HepG2 (cell line): ENCODE measurements around the gene METTL22. TPM values are rescaled to one million over a fixed set of nuclear protein-coding genes. Genes with fewer than 3 reads are reported as not detected.

ENCODE experiments used
- CCAR2 ChIP-seq: fragments of 200-400 bp; formaldehyde crosslinking; optimal IDR thresholded peaks from 2 replicates; pipeline ENCODE3; 2018; ENCODE audit warnings: low read depth, mild to moderate bottlenecking, low read length, moderate library complexity
- GABPB1 ChIP-seq: IDR thresholded peaks from 2 replicates; pipeline ENCODE4 v1.6.1; 2016; ENCODE audit warnings: mild to moderate bottlenecking, missing genetic modification reagents, moderate library complexity, missing compliant biosample characterization
- MEIS1 ChIP-seq: sonication (generic); formaldehyde crosslinking; IDR thresholded peaks from 2 replicates; pipeline ENCODE4 v1.9.0; 2021; ENCODE audit warnings: mild to moderate bottlenecking, missing genetic modification reagents, moderate library complexity, borderline replicate concordance
- PHF5A ChIP-seq: IDR thresholded peaks from one replicate; pipeline ENCODE4 v1.6.1; 2018; ENCODE audit warnings: low read depth, missing genetic modification reagents; ENCODE audit not compliant: unreplicated experiment
- ZFX ChIP-seq: sonication (generic); formaldehyde crosslinking; IDR thresholded peaks from 2 replicates; pipeline ENCODE4 v1.4.0; 2020; ENCODE audit warnings: mild to moderate bottlenecking, low read depth, missing genetic modification reagents, moderate library complexity
- ZKSCAN5 ChIP-seq: sonication (generic); formaldehyde crosslinking; IDR thresholded peaks from 2 replicates; pipeline ENCODE4 v1.5.1; 2020; ENCODE audit warnings: mild to moderate bottlenecking, missing genetic modification reagents
- ZKSCAN8 ChIP-seq: IDR thresholded peaks from 2 replicates; pipeline ENCODE4 v1.6.1; 2016; ENCODE audit warnings: borderline replicate concordance, missing genetic modification reagents, missing compliant biosample characterization
- ZNF274 ChIP-seq: sonication (generic); formaldehyde crosslinking; IDR thresholded peaks from 2 replicates; pipeline ENCODE4 v1.5.1; 2020; ENCODE audit warnings: mild to moderate bottlenecking, missing genetic modification reagents
- ZNF550 ChIP-seq: sonication (generic); formaldehyde crosslinking; IDR thresholded peaks from 2 replicates; pipeline ENCODE4 v1.4.0; 2020; ENCODE audit warnings: mild to moderate bottlenecking, missing genetic modification reagents, borderline replicate concordance
- ZSCAN9 ChIP-seq: IDR thresholded peaks from 2 replicates; pipeline ENCODE4 v1.6.1; 2016; ENCODE audit warnings: borderline replicate concordance
- polyA plus RNA-seq, 8 experiments: library from polyadenylated mRNA; depleted of rRNA in 3 of 8; stranded (reverse) in 7 of 8; unstranded in 1 of 8; fragments of >200 nt; fragmentation: Illumina TruSeq in 4 of 8; extraction: Trizol in 4 of 8; gene quantifications; 2 replicates each; pipeline versions ENCODE4 v1.2.1 to v1.2.3, GENCODE V29; 2011 to 2016; ENCODE audit warnings: low read depth in 4 of 8, missing spikeins in 1 of 8, mixed read lengths in 1 of 8; ENCODE audit not compliant: insufficient read depth in 1 of 8
- total RNA-seq, 5 experiments: library from RNA; depleted of rRNA; stranded (reverse); fragments of >200 nt; fragmentation: Illumina TruSeq; extraction: Trizol; gene quantifications; 2 replicates each; pipeline ENCODE4 v1.2.3, GENCODE V29; 2016; ENCODE audit warnings: low read depth in 1 of 5
- TF ChIP-seq, protein P1 (sequence below): sonication (generic); formaldehyde crosslinking; IDR thresholded peaks from 2 replicates; pipeline ENCODE4 v1.5.0; 2020; ENCODE audit warnings: missing genetic modification reagents
- TF ChIP-seq, protein P2 (sequence below): sonication (generic); formaldehyde crosslinking; IDR thresholded peaks from 2 replicates; pipeline ENCODE4 v1.4.0; 2020; ENCODE audit warnings: missing genetic modification reagents, low read depth, mild to moderate bottlenecking, borderline replicate concordance
- TF ChIP-seq, protein P3 (sequence below): conservative IDR thresholded peaks from 2 replicates; pipeline ENCODE4 v1.6.1; 2018; ENCODE audit warnings: missing genetic modification reagents
- TF ChIP-seq, protein P4 (sequence below): sonication (generic); formaldehyde crosslinking; IDR thresholded peaks from 2 replicates; pipeline ENCODE4 v1.4.0; 2020; ENCODE audit warnings: mild to moderate bottlenecking, missing genetic modification reagents
- TF ChIP-seq, protein P5 (sequence below): sonication (generic); IDR thresholded peaks from 2 replicates; pipeline ENCODE4 v1.6.1; 2016; ENCODE audit warnings: low read depth, borderline replicate concordance
- TF ChIP-seq, protein P6 (sequence below): sonication (generic); formaldehyde crosslinking; IDR thresholded peaks from 2 replicates; pipeline ENCODE4 v1.8.0; 2022; ENCODE audit warnings: missing genetic modification reagents, low read depth, mild to moderate bottlenecking, borderline replicate concordance
- TF ChIP-seq, protein P7 (sequence below): fragments of 450-650 bp; IDR thresholded peaks from 2 replicates; pipeline ENCODE4 v1.6.1; 2016
- TF ChIP-seq, protein P8 (sequence below): sonication (generic); formaldehyde crosslinking; IDR thresholded peaks from 2 replicates; pipeline ENCODE4 v1.9.0; 2022; ENCODE audit warnings: low read depth, missing genetic modification reagents

The METTL22 gene
- total and polyA plus RNA-seq, 2 of the 13 experiments (the other 11 are each of a cell fraction or from before 2014, with no cell fraction given): 36.2 to 94.8 TPM

DNA sequence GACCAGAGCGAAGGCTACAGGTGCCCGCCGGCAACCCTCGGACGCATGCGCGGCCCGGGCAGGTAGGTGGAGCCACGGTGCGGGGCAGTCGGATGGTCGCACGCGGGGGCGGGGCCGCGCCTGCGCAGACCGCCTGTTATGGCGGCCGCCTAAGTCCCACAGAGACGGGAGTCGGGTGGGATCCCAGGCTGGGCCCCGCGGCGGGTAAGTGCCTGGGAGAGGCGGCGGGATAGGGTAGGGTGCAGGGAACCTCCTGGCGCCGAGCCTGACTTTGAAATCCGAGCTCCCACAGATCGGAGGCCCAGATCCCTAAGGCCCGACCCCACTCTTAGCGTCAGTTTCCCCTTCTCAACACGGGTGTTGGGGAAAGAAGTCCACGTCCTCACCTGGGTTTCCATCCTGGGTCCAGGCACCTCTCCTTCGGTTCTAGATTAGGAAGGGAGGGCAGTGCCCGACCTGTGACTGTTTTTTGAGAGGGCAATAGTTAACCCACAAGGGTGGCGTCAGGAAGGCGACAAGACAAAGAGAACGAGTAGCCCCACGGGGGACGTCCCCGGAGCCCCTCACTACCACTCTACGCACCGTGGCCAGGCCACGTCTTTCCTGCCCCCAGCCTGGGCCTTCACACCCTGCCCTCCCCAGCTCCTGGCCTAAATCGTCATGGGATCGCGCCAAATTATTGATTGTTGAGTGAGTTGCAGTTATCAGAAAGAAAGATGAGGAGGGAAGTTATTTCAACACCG lies at the start of gene METTL22 (continued):
- TF ChIP-seq, protein P1, sequence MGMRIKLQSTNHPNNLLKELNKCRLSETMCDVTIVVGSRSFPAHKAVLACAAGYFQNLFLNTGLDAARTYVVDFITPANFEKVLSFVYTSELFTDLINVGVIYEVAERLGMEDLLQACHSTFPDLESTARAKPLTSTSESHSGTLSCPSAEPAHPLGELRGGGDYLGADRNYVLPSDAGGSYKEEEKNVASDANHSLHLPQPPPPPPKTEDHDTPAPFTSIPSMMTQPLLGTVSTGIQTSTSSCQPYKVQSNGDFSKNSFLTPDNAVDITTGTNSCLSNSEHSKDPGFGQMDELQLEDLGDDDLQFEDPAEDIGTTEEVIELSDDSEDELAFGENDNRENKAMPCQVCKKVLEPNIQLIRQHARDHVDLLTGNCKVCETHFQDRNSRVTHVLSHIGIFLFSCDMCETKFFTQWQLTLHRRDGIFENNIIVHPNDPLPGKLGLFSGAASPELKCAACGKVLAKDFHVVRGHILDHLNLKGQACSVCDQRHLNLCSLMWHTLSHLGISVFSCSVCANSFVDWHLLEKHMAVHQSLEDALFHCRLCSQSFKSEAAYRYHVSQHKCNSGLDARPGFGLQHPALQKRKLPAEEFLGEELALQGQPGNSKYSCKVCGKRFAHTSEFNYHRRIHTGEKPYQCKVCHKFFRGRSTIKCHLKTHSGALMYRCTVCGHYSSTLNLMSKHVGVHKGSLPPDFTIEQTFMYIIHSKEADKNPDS (CRISPR knock-in tag): no peak; the same call in 1 of the 2 replicates
- TF ChIP-seq ZNF274 (CRISPR knock-in tag) (peak; percentile 96), ZSCAN9 (CRISPR knock-in tag) (peak; percentile 90), PHF5A (CRISPR knock-in tag) (peak; percentile 28), GABPB1 (peak; percentile 83), ZKSCAN8 (no peak; the same call in 1 of the 2 replicates), MEIS1 (CRISPR knock-in tag) (peak; percentile 53; the same call in 1 of the 2 replicates), ZKSCAN5 (CRISPR knock-in tag) (0 out of 2 replicates have a peak, but pooled peaks have one; percentile 19), ZNF550 (no peak), ZFX (CRISPR knock-in tag) (peak; percentile 97), CCAR2 (no peak)
- TF ChIP-seq, protein P2, sequence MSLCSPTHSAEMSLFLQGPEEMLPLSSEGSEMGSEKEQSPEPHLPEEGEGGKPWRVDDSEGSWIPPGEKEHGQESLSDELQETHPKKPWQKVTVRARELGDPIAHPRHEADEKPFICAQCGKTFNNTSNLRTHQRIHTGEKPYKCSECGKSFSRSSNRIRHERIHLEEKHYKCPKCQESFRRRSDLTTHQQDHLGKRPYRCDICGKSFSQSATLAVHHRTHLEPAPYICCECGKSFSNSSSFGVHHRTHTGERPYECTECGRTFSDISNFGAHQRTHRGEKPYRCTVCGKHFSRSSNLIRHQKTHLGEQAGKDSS (CRISPR knock-in tag): no peak
- TF ChIP-seq, protein P3, sequence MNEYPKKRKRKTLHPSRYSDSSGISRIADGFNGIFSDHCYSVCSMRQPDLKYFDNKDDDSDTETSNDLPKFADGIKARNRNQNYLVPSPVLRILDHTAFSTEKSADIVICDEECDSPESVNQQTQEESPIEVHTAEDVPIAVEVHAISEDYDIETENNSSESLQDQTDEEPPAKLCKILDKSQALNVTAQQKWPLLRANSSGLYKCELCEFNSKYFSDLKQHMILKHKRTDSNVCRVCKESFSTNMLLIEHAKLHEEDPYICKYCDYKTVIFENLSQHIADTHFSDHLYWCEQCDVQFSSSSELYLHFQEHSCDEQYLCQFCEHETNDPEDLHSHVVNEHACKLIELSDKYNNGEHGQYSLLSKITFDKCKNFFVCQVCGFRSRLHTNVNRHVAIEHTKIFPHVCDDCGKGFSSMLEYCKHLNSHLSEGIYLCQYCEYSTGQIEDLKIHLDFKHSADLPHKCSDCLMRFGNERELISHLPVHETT (CRISPR knock-in tag): no peak
- TF ChIP-seq, protein P4, sequence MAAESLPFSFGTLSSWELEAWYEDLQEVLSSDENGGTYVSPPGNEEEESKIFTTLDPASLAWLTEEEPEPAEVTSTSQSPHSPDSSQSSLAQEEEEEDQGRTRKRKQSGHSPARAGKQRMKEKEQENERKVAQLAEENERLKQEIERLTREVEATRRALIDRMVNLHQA (CRISPR knock-in tag): no peak
- TF ChIP-seq, protein P5, sequence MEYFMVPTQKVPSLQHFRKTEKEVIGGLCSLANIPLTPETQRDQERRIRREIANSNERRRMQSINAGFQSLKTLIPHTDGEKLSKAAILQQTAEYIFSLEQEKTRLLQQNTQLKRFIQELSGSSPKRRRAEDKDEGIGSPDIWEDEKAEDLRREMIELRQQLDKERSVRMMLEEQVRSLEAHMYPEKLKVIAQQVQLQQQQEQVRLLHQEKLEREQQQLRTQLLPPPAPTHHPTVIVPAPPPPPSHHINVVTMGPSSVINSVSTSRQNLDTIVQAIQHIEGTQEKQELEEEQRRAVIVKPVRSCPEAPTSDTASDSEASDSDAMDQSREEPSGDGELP: no peak
- TF ChIP-seq, protein P6, sequence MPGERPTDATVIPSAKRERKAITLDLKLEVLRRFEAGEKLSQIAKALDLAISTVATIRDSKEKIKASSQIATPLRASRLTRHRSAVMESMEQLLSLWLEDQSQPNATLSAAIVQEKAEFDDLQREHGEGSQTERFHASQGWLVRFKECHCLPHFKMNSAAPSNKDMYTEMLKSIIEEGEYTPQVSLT: no peak
- TF ChIP-seq, protein P7, sequence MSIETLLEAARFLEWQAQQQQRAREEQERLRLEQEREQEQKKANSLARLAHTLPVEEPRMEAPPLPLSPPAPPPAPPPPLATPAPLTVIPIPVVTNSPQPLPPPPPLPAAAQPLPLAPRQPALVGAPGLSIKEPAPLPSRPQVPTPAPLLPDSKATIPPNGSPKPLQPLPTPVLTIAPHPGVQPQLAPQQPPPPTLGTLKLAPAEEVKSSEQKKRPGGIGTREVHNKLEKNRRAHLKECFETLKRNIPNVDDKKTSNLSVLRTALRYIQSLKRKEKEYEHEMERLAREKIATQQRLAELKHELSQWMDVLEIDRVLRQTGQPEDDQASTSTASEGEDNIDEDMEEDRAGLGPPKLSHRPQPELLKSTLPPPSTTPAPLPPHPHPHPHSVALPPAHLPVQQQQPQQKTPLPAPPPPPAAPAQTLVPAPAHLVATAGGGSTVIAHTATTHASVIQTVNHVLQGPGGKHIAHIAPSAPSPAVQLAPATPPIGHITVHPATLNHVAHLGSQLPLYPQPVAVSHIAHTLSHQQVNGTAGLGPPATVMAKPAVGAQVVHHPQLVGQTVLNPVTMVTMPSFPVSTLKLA: peak; percentile 17; the same call in 1 of the 2 replicates
- TF ChIP-seq, protein P8, sequence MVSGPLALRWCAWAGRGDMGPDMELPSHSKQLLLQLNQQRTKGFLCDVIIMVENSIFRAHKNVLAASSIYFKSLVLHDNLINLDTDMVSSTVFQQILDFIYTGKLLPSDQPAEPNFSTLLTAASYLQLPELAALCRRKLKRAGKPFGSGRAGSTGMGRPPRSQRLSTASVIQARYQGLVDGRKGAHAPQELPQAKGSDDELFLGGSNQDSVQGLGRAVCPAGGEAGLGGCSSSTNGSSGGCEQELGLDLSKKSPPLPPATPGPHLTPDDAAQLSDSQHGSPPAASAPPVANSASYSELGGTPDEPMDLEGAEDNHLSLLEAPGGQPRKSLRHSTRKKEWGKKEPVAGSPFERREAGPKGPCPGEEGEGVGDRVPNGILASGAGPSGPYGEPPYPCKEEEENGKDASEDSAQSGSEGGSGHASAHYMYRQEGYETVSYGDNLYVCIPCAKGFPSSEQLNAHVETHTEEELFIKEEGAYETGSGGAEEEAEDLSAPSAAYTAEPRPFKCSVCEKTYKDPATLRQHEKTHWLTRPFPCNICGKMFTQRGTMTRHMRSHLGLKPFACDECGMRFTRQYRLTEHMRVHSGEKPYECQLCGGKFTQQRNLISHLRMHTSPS (CRISPR knock-in tag): peak; percentile 68; the same call in 1 of the 2 replicates
